NB4 (cell line): Measurements from ENCODE around the gene PDE1A.

ENCODE experiments used
- POLR2A ChIP-seq: IDR thresholded peaks from 2 replicates; pipeline ENCODE4 v1.6.1; 2011; ENCODE audit warnings: mild to moderate bottlenecking; ENCODE audit not compliant: insufficient read length; ENCODE audit errors: extremely low read depth
- TF ChIP-seq, protein P1 (sequence below): IDR thresholded peaks from one replicate; pipeline ENCODE4 v1.5.1; 2012; ENCODE audit warnings: low read depth, low read length

DNA sequence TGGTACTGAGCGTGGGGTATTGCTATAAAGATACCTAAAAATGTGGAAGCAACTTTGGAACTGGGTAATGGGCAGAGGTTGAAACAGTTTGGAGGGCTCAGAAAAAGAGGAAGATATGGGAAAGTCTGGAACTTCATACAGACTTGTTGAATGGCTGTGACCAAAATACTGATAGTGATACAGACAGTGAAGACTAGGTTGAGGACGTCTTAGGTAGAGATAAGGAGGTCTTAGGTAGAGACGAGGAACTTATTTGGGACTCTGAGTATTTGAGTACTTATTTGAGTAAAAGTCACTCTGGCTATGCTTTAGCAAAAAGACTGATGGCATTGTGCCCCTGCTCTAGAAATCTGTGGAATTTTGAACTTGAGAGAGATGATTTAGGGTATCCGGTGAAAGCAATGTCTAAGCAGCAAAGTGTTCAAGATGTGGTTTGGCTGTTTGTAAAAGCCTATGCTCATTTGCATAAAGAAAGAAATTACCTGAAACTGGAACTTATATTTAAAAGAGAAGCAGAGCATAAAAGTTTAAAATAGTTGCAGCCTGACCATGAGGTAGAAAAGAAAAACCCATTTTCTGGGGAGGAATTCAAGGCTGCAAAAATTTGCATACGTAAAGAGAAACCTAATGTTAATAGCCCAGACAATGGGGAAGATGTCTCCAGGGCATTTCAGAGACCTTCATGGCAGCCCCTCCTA, 219.6 kb downstream of the PDE1A start:
- no peak for TF ChIP-seq POLR2A
- TF ChIP-seq, protein P1, sequence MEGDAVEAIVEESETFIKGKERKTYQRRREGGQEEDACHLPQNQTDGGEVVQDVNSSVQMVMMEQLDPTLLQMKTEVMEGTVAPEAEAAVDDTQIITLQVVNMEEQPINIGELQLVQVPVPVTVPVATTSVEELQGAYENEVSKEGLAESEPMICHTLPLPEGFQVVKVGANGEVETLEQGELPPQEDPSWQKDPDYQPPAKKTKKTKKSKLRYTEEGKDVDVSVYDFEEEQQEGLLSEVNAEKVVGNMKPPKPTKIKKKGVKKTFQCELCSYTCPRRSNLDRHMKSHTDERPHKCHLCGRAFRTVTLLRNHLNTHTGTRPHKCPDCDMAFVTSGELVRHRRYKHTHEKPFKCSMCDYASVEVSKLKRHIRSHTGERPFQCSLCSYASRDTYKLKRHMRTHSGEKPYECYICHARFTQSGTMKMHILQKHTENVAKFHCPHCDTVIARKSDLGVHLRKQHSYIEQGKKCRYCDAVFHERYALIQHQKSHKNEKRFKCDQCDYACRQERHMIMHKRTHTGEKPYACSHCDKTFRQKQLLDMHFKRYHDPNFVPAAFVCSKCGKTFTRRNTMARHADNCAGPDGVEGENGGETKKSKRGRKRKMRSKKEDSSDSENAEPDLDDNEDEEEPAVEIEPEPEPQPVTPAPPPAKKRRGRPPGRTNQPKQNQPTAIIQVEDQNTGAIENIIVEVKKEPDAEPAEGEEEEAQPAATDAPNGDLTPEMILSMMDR: no peak
